ENCODE data around the gene RNF113B.
A peak's percentile ranks its signal among the peaks of the same experiment; 100 is the strongest.

RNF113B gene

DNA sequence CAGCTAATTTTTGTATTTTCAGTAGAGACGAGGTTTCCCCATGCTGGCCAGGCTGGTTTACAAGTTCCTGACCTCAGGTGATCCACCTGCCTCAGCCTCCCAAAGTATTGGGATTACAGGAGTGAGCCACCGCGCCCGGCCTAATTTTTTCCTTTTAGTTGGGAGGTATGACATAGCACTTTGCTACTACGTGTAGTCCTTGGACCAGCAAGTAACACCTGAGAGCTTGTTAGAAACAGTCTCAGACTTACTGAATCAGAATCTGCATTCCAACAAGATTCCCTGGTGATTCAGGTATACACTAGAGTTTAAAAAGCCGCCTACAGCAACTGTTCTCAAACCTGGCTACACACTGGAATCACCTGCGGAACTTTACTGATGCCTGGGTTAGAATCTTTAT lies 36.0 kb downstream of the RNF113B start:
- DNase-seq (ENCODE audit: low read depth): no peak

DNA sequence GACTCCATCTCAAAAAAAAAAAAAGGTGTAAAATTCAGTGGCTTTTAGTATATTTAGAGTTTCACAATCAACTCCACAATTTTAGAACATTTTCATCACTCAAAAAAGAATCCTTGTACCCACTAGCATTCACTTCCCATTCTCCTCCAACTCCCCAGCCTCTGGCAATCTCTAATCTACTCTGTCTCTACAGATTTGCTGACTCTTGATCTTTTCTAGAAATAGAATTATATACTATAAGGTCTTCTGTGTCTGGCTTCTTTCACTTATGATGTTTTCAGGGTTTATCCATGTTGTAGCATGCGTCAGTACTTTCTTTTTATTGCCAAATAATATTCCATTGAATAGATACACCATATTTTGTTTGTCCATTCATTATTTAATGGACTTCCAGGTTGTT lies 42.2 kb downstream of the RNF113B start:
- no peak for DNase-seq (ENCODE audit: low read depth)

DNA sequence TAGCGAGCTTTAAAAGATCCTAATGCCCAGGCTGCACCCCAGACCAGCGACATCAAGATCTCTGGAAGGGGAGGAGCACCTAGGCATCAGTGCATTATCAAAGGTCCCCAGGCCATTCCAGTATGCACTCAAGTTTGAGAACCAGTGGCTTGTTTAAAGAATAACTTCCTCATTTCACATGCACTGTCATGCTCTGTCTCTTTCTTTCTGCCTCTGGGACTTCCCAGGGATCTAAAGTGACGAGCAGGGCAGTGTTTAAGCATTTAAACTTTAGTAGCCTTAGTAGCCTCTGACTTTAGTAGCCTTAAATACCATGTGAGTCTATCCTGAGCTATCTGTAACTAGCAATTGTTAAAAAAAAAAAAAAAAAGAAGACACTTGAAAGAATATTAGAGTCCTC lies 43.1 kb downstream of the RNF113B start:
- no peak for DNase-seq (ENCODE audit: low read depth)

DNA sequence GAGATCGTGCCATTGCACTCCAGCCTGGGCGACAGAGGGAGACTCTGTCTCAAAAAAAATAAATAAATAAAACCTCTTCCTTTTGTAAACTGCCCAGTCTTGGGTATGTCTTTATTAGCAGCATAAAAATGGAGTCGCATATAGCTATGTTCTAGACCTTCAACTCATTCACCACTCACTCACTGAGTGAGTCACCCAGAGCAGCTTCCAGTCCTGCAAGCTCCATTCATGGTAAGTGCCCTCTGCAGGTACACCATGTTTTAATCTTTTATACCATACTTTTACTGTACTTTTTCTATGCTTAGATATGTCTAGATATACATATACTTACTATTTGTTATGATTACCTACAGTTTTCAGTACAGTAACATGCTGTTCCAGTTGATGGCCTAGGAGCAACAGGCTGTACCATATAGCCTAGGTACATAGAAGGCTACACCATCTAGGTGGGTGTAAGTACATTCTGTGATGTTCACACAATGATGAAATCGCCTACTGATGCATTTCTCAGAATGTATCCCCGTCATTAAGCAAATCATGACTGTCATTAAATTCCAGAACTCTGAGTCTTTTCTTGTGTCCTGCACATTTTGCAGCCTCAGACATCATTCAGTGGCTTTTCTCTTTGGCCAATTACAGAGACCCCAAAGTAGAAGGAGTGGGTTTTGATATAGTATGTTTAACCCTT lies 47.9 kb downstream of the RNF113B start:
- DNase-seq (ENCODE audit: low read depth): peak; percentile 81

Data from EH (cell line).